ENCODE measurements around the gene PRKCB. TPM values are rescaled to one million over a fixed set of nuclear protein-coding genes. Genes with fewer than 3 reads are reported as not detected.

Gene PRKCB
- 1 to 10 TPM; 4.1 to 4.7 TPM for total RNA-seq
- long read RNA-seq, partial matches to known transcripts: 1 of 1 reads
- long read RNA-seq, other reads (novel, unspliced or antisense): 0 of 1 reads

GRCh38 chr16:23835390-23836077 lies at the start of gene PRKCB:
Gene PRKCB, plus strand, starts transcription at chr16:23835983.
- DNase-seq (peak; percentile 81), ATAC-seq (peak; percentile 83 to 93)
- intact Hi-C loops (cut with DNase I): no loop called here

- intact Hi-C loops (cut with DNase I): no loop called here
- no peak for ATAC-seq
- no peak for DNase-seq
These were observed 48.7 kb upstream of the PRKCB start for GRCh38 chr16:23786964-23787561.

GRCh38 chr16:23788685-23789084 lies 47.1 kb upstream of the PRKCB start:
- ATAC-seq (no peak), DNase-seq (no peak)
- intact Hi-C loops (cut with DNase I): no loop called here

GRCh38 chr16:23795378-23795777 lies 40.4 kb upstream of the PRKCB start:
- DNase-seq (no peak), ATAC-seq (no peak)
- intact Hi-C loops (cut with DNase I): no loop called here

- ATAC-seq (no peak), DNase-seq (no peak)
- intact Hi-C loops (cut with DNase I): no loop called here
These were observed 38.8 kb upstream of the PRKCB start for GRCh38 chr16:23796941-23797340.

GRCh38 chr16:23801378-23801777 lies 34.4 kb upstream of the PRKCB start:
- DNase-seq (peak; percentile 75), ATAC-seq (peak; percentile 70 to 75)
- intact Hi-C loops (cut with DNase I): loop anchor here (5.0 to 10.0 kb wide), 4 partner anchors 211 to 701 kb away; no protein-coding TSS in a partner anchor

- ATAC-seq (no peak), DNase-seq (no peak)
- intact Hi-C loops (cut with DNase I): loop anchor here (5.0 to 10.0 kb wide), 4 partner anchors 210 to 700 kb away; no protein-coding TSS in a partner anchor
These were observed 33.0 kb upstream of the PRKCB start for GRCh38 chr16:23802776-23803175.

- DNase-seq: peak; percentile 42
- peak in 1 of 2 donors; percentile 65 for ATAC-seq
- intact Hi-C loops (cut with DNase I): loop anchor here (5.0 to 10.0 kb wide), 4 partner anchors 209 to 699 kb away; no protein-coding TSS in a partner anchor
These were observed 32.1 kb upstream of the PRKCB start for GRCh38 chr16:23803591-23804123.

- ATAC-seq: peak in 1 of 2 donors; percentile 46
- intact Hi-C loops (cut with DNase I): loop anchor here in 1 of 2 donors (10.0 kb wide), 1 partner anchor 208 kb away; no protein-coding TSS in a partner anchor
- no peak for DNase-seq
These were observed 28.8 kb upstream of the PRKCB start for GRCh38 chr16:23807028-23807427.

GRCh38 chr16:23821467-23821866 lies 14.3 kb upstream of the PRKCB start:
- DNase-seq: no peak
- no peak for ATAC-seq
- intact Hi-C loops (cut with DNase I): no loop called here

GRCh38 chr16:23821875-23822688 lies 13.7 kb upstream of the PRKCB start:
- ATAC-seq (no peak), DNase-seq (no peak)
- intact Hi-C loops (cut with DNase I): no loop called here

GRCh38 chr16:23823475-23824384 lies 12.1 kb upstream of the PRKCB start:
- DNase-seq: no peak
- ATAC-seq: no peak
- intact Hi-C loops (cut with DNase I): no loop called here

- DNase-seq (no peak), ATAC-seq (no peak)
- intact Hi-C loops (cut with DNase I): no loop called here
These were observed 10.9 kb upstream of the PRKCB start for GRCh38 chr16:23824909-23825308.

- no peak for DNase-seq
- intact Hi-C loops (cut with DNase I): no loop called here
- ATAC-seq: peak; percentile 43 to 61
These were observed 9.2 kb upstream of the PRKCB start for GRCh38 chr16:23826528-23827045.

GRCh38 chr16:23827057-23827456 lies 8.7 kb upstream of the PRKCB start:
- intact Hi-C loops (cut with DNase I): no loop called here
- no peak for ATAC-seq
- no peak for DNase-seq

GRCh38 chr16:23829454-23829853 lies 6.3 kb upstream of the PRKCB start:
- intact Hi-C loops (cut with DNase I): no loop called here
- DNase-seq (no peak), ATAC-seq (no peak)

GRCh38 chr16:23830276-23830675 lies 5.5 kb upstream of the PRKCB start:
- no peak for DNase-seq
- no peak for ATAC-seq
- intact Hi-C loops (cut with DNase I): no loop called here

- intact Hi-C loops (cut with DNase I): no loop called here
- ATAC-seq (no peak), DNase-seq (no peak)
These were observed 2.9 kb upstream of the PRKCB start for GRCh38 chr16:23832882-23833281.
